ENCODE measurements around the gene TUBGCP6.

The TUBGCP6 gene

DNA sequence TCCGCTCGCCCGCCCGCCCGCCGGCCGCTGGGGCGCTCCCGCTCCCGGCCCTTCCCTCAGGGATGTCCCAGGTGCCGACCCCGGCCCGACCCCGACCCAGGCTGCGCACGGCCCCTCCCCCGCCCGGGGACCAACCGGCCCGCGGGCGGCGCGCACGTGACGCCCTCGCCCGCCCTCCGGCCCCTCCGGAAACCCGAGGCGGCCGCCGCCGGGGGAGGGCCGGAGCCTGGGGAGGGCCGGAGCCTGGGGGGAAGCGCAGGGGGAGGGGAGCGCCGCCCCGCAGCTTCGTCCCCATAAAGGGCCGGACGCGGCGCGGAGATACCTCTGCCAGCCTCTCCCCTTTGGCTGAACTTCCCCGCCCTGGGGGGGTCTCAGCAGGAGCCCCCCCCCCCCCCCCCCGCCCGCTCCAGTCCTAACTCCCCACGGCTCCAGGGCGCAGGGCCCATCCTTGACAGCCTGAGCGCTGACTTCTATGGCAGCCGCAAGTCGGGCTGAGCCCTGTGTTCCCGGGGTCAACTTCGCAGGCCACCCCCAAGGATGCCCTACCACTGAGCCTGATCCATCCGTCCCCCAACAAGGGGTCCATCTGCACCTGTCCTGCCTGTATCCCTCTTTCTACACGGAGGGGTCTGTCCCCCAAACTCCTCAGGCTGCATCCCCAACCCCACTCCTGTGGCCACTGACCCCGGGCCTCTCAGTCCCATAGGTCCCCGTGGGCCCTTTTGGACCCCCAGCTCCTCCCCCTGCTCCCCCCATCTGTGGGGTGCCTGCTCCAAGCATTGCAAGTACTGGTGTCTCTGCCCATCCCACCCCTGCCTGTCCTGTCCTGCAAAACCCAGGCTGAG is 17.0 kb upstream of the TUBGCP6 start, which contains the start of gene MAPK12:
Gene MAPK12, minus strand, starts transcription at position 69 of the 845 bp plus-strand sequence. CDS start 174 bp downstream, outside the sequence.
- no peak for DNase-seq

DNA sequence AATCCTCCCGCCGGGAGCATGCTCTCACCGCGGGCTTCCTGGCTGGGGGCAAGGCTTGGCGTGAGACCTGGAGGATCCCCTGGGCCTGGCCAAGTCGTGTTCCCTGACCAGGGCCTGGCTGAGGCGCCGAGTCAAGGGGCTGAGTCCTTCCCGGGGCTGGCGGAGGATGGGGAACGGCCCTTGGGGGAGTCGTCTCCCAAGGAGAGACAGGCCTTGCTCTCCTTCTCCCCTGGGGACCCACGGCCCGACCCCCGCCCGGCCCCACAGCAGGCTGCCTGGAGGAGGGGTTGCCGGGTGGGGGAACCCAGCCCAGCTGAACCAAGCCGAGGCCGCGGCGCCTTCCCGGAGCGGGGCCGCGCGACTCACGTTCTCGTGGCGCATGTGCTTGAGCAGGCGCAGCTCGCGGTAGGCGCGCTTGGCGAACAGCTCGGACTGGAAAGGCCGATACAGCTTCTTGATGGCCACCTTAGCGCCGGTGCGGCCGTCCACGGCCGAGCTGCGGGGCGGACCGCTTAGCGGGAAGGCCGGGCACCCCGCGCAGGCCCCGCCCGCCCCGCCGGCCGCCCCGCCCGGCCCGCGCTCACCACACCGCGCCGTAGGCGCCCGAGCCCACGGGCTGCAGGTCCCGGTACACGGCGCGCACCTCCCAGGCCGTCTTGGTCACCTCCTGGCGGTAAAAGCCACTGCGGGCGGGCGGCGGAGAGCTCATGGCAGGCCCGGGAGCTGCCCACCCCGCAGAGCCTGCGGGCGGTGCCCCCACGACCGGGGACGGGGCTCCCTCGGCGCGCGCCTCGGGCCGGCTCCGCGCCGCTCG is 16.2 kb upstream of the TUBGCP6 start:
- DNase-seq = no peak

DNA sequence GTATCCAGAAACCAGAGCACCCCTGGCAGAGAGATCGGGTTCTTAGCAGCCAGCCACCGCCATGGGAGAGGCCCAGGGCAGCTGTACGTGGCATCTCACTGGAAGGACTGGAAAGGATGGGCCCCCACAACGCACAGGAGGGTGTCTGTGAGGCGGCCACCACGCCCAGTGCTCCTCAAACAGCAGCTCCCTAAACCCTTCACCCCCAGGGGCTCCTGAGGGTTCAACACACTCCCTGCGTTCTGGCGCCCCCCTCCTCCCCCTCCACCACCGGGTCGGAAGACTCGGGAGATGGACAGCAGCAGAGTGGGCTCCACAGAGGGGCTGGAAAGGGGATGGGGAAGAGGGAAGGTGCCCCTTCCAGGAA is 15.6 kb upstream of the TUBGCP6 start:
- DNase-seq = no peak

DNA sequence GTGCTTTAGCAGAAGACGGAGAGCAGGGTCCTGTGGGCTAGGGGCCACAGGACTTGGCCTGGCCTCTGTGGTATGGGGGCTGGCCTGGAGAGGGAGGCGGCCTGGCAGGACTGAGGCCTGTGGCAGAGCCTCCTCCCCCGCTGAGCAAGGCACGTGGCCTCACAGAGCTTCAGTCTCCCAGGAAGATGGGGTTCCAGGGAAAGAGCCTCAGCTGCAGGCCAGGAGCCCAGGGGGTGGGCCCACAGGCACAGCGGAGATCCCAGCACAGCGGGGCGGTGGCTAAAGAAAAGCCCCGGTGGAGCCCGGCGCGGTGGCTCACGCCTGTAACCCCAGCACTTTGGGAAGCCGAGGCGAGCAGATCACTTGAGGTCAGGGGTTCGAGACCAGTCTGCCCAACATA is 14.5 kb upstream of the TUBGCP6 start:
- no peak for DNase-seq

DNA sequence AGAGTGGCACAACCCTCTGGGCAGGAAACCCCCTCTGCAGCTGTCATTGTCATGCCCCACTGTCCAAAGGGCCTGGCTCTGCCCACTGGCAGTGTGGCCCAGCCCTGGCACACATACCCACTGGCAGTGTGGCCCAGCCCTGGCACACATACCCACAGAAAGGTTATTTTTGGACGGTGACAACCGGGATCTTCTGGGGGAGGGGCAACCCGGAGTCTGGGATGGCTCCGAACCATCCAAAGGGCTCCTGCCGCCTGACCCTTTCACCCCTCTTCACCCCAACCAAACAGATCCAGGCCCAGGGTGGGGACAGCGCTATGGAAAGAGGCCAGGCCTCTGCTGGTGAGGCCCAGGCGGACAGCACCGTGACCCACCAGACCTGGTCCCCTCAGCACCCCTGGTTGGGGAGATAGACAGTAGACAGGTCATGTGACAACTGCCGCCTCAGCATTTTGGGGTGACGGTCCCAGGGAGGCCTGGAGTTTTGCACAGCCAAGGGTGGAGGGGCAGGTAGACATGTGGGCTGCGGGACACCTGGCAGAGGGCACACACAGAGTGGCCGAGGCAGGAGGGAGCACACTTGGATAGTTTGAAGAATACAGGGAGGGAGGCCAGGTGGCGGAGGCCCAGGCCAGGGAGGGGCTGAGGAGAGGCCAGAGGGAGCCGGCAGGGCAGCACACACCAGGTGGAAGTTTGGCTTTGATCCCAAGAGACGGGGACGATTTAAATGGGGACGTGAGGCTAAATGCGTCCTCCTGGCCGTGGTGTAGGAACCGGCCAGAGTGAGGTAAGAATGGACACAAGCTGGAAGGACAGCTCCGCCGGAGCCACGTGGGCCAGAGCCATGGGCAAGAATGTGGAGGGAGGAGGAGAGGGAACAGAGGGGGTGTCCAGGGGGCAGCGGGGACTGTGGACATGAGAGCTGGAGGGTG is 13.8 kb upstream of the TUBGCP6 start:
- no peak for DNase-seq

DNA sequence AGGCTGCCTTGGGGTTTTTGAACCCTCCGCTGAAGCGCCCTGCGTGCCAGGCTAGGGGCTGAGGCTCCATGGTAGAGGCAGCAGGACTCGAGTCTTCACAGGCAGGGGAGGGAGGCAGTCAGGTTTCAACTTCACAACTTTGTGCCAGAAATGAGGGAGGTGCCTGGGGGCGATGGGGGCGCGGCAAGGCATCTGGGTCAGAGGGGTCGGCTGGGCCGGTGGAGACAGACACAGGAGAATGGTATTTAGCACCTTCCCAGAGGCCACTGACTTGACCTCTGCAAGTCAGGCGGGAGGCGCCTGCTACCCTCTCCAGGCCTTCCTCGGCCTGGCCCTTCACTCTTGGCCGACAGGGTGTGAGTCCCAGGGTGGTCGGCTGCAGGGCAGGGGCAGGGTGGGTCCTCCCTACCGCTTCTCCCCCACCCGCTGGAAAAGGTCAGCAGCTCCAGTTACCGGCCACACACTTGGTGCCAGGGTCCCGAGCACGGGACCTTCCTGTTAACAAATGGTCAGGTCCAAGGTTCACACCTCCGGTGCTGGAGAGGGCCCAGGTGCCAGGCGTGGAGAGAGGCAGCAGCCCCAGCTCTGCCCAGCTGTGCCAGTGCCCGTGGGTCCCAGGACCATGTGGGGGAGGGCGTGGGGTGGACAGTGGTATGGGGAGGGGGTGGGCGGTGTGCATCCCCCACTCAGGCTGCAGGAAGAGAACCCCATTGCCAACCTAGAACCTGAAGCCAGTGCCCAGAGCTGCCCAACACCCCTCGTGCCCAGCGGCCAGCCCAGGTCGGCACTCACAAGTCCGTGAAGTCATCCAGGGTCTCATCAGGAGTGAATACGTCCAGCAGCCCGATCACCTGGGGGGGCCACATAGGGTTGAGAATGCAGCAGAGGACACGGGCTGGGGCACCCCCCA is 12.9 kb upstream of the TUBGCP6 start:
- DNase-seq = no peak

GRCh38 chr22:50257041-50257440 is 12.2 kb upstream of the TUBGCP6 start:
- no peak for DNase-seq

DNA sequence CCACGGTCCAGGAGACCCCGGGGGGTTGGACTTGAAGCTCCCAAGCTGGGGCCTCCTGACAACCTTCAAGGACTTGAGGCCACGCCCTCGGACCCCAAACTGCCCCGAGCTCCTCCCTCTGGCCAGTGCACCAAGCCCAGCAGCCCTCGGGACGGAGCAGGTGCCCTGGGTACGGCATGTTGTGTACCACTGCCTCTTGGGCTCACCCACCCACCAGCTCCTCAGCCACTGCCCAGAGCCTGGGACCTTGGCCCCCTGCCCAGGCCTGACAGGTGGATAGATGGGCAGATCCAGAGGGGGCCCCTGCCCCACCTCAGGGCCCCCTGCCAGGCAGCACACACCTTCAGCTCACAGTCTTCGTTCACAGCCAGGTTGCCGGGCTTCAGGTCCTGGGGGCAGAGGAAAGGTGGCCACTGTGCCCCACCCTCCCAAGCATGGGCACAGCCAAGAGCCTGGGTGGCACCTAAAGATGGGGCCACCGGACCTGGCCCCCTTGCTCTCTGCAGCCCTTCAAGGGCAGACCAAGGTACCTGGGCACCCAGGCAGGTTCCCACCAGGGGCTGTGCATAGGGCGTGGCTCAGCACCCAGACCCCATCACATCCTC is 11.5 kb upstream of the TUBGCP6 start:
- no peak for DNase-seq

DNA sequence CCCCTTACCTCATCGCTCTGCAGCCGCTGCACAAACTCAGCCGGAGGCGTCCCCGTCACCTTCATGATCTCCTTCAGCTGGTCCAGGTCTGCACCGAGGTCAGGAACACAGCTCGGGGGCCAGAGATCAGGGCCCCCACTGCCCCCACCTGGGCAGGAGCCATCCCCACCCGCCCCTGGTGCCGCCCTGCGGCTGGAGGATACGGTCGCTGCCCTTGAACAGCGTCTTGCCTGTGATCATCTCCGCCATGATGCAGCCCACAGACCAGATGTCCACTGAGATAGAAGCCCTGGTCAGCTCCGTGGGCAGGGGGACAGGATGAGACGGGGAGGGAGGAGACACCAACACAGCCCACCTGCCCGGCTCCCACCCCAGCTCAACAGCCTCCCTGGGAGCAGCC is 10.8 kb upstream of the TUBGCP6 start:
- no peak for DNase-seq

GRCh38 chr22:50255099-50255498 is 10.3 kb upstream of the TUBGCP6 start:
- no peak for DNase-seq

- DNase-seq = no peak
Observed at GRCh38 chr22:50253941-50254340, 9.1 kb upstream of the TUBGCP6 start.

GRCh38 chr22:50253046-50253915 is 8.5 kb upstream of the TUBGCP6 start:
- DNase-seq = no peak

DNA sequence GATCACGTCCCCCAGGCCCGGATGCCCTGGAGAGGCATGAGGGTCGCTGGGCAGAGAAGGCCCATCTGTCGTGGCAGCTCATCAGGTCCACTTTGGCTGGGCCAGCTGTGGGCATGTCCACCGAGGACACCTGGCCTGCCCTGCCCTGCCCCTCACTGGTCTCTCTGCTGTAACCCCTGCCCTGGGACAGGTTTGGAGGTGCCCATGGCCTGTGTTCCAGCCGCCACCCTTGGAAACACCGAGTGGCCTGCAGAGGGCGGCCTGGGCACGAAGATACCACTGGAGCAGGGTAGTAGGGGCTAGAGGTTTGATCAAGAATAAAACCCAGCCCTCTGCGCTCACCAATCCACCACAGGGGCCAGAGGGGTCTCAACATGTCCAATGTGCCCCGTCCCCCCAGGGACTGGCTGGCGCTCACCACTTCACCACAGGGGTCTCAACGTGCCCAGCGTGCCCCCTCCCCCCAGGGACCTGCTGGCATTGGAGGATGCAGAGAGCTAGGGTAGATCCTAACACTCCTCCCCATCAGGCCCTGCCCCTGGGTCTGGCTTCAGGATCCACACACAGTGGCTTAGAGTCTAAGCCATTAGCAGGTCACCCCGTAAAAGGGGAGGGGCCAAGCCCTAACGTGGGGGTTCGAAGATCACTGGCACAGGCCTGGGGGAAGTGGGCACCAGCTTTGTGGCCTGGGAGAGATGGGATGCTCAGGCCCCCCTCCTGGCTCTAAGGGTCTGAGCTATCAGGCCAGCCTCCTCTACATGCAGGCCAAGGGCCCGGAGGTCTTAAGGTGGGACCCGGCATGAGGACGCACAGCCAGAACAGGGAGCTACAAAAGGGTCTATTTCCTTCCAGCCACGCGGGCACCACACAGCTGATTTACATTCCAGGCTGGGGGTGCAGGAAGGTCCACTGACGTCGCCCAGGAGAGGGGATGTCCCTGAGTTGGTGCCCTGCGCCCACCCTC is 7.5 kb upstream of the TUBGCP6 start:
- no peak for DNase-seq

DNA sequence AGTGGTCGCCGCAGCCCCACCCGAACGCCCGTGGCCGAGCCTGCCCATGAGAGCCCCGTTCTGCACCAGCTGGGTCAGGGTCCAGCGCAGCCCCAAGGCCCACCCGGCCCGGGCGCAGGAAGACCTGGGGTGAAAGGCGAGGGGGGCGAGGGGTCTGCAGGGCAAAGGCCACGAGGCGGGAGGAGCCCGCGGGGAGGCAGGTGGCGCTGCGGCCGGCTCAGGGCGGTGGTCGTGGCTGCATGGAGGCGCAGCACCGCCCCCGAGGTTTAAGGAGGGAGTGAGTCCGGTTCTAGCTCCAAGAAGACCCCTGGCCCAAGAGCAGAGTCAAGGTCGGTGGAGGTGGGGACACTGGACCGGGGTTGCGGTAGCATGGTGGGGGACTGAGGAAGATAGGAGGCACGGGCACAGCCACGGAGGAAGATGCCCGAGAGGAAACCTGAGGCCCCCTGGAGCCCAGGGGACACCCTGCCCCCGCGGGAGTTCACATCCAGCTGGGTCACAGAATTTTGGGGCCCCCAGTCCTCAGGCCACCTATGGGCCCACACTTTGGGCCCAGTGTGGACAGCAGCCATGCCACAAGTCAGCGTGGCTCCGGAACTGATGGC is 6.8 kb upstream of the TUBGCP6 start:
- no peak for DNase-seq

GRCh38 chr22:50250555-50251476 is 6.0 kb upstream of the TUBGCP6 start, which contains the start of gene HDAC10:
Gene HDAC10, minus strand, starts transcription at chr22:50251265. Its CDS starts 233 bp downstream, at chr22:50251032.
- DNase-seq = no peak

- DNase-seq = no peak
Observed at GRCh38 chr22:50250249-50250554, 5.4 kb upstream of the TUBGCP6 start.
